H1 (cell line): ENCODE data around the gene GBX1. TPM values are rescaled to one million over a fixed set of nuclear protein-coding genes. Genes with fewer than 3 reads are reported as not detected.

Source experiments
- CTCF ChIA-PET: fragments of 300-600 bp; sonication (Branson Sonifier 250); formaldehyde crosslinking; loops from one replicate; lab custom pipeline; 2021; ENCODE audit not compliant: partially characterized antibody; lab: Charles Lee
- POLR2A ChIA-PET: fragments of 300-600 bp; sonication (Branson Sonifier 250); formaldehyde crosslinking; loops from one replicate; lab custom pipeline; 2021; ENCODE audit warnings: inconsistent platforms; ENCODE audit not compliant: partially characterized antibody; lab: Charles Lee
- DNase-seq, 2 experiments: peaks; one replicate each; pipeline versions ENCODE4 v3.0.0 to v3.0.0-alpha.2; 2010 to 2022; ENCODE audit warnings: low spot score in 2 of 2, low read depth in 1 of 2, mixed read lengths in 1 of 2
- FAIRE-seq: peaks from 2 replicates; lab custom pipeline; 2011; peaks lifted over from hg19 to GRCh38; lab: Jason Lieb, UNC
- H2AFZ ChIP-seq: 2 replicates; pipeline ENCODE4 v1.8.1; 2012; ENCODE audit warnings: low read length, inconsistent platforms
- H2AK5ac ChIP-seq: 2 replicates; pipeline ENCODE4 v1.6.1; 2013; ENCODE audit warnings: low read depth, low read length
- H2BK120ac ChIP-seq: replicated peaks from 2 replicates; pipeline ENCODE3; 2013; ENCODE audit warnings: low read depth, low read length, inconsistent platforms
- H2BK12ac ChIP-seq: 2 replicates; pipeline ENCODE4 v1.6.1; 2013; ENCODE audit warnings: low read depth, low read length
- H2BK15ac ChIP-seq: 2 replicates; pipeline ENCODE4 v1.6.1; 2013; ENCODE audit warnings: low read length
- H2BK20ac ChIP-seq: 2 replicates; pipeline ENCODE4 v1.6.1; 2013; ENCODE audit warnings: low read length
- H2BK5ac ChIP-seq: 2 replicates; pipeline ENCODE4 v1.6.1; 2013; ENCODE audit warnings: low read depth, low read length
- H3K14ac ChIP-seq: 2 replicates; pipeline ENCODE4 v1.6.1; 2013; ENCODE audit warnings: inconsistent platforms; ENCODE audit not compliant: insufficient read length
- H3K18ac ChIP-seq: 2 replicates; pipeline ENCODE4 v1.6.1; 2013; ENCODE audit warnings: low read length; ENCODE audit errors: extremely low read depth
- H3K23ac ChIP-seq: 2 replicates; pipeline ENCODE4 v1.6.1; 2013; ENCODE audit warnings: inconsistent platforms; ENCODE audit not compliant: insufficient read length
- H3K23me2 ChIP-seq: 2 replicates; pipeline ENCODE4 v1.6.1; 2013; ENCODE audit warnings: low read depth, low read length
- H3K27ac ChIP-seq: 2 replicates; pipeline ENCODE4 v1.6.1; 2011; ENCODE audit warnings: low read depth, low read length, inconsistent platforms
- H3K27me3 ChIP-seq, 4 experiments: replicated peaks in 1 of 4; 1 replicate in 1 of 4; 2 replicates in 3 of 4; pipeline versions ENCODE4 v1.6.1 to v1.8.1; 2011 to 2013; ENCODE audit warnings: low read length in 3 of 4, mild to moderate bottlenecking in 3 of 4, inconsistent platforms in 2 of 4, mixed read lengths in 2 of 4, moderate library complexity in 1 of 4; ENCODE audit not compliant: control insufficient read depth in 3 of 4, insufficient read depth in 3 of 4; ENCODE audit errors: extremely low read depth in 1 of 4
- H3K36me3 ChIP-seq, 4 experiments: 2 replicates each; pipeline versions ENCODE4 v1.6.1 to v1.8.1; 2011 to 2013; ENCODE audit warnings: mild to moderate bottlenecking in 4 of 4, low read length in 3 of 4, moderate library complexity in 2 of 4, control low read depth in 1 of 4, inconsistent platforms in 1 of 4; ENCODE audit not compliant: insufficient read depth in 4 of 4, control insufficient read depth in 2 of 4
- H3K4ac ChIP-seq: replicated peaks from 2 replicates; pipeline ENCODE3; 2013; ENCODE audit warnings: low read length, low read depth, mixed read lengths, inconsistent platforms; ENCODE audit not compliant: insufficient read length
- H3K4me1 ChIP-seq, 4 experiments: replicated peaks in 1 of 4; 1 replicate in 1 of 4; 2 replicates in 3 of 4; pipeline versions ENCODE4 v1.6.1 to v1.8.1; 2011 to 2013; ENCODE audit warnings: low read length in 3 of 4, inconsistent platforms in 2 of 4, mixed read lengths in 1 of 4; ENCODE audit not compliant: insufficient read depth in 4 of 4, control insufficient read depth in 3 of 4
- H3K4me2 ChIP-seq, 2 experiments: 2 replicates each; pipeline versions ENCODE4 v1.6.1 to v1.8.1; 2011 to 2013; ENCODE audit warnings: low read depth in 2 of 2, low read length in 2 of 2, control low read depth in 1 of 2, inconsistent platforms in 1 of 2, mild to moderate bottlenecking in 1 of 2; ENCODE audit not compliant: insufficient read depth in 1 of 2
- H3K4me3 ChIP-seq, 4 experiments: fragments of 200-600, 300-600 bp in 1 of 4; sonication (generic), shearing (Covaris generic), sonication (Bioruptor Twin) in 1 of 4; 2 replicates each; pipeline versions ENCODE4 v1.5.1 to v1.8.1; 2011 to 2016; ENCODE audit warnings: low read length in 4 of 4, low read depth in 3 of 4, control low read depth in 2 of 4, inconsistent platforms in 2 of 4, mild to moderate bottlenecking in 2 of 4, mixed read lengths in 1 of 4, moderate library complexity in 1 of 4; ENCODE audit not compliant: insufficient read depth in 2 of 4; ENCODE audit errors: extremely low read depth in 1 of 4
- H3K56ac ChIP-seq: replicated peaks from 2 replicates; pipeline ENCODE3; 2013; ENCODE audit warnings: low read depth, mild to moderate bottlenecking, mixed read lengths, low read length, inconsistent platforms; ENCODE audit not compliant: insufficient read length
- H3K79me1 ChIP-seq: 2 replicates; pipeline ENCODE4 v1.6.1; 2013; ENCODE audit warnings: low read depth, low read length, control low read depth
- H3K79me2 ChIP-seq, 2 experiments: 2 replicates each; pipeline versions ENCODE4 v1.6.1 to v1.8.1; 2012 to 2013; ENCODE audit warnings: low read length in 2 of 2, mild to moderate bottlenecking in 2 of 2, inconsistent platforms in 1 of 2; ENCODE audit not compliant: insufficient read depth in 2 of 2, control insufficient read depth in 1 of 2
- H3K9ac ChIP-seq, 4 experiments: replicated peaks in 1 of 4; 1 replicate in 1 of 4; 2 replicates in 3 of 4; pipeline versions ENCODE4 v1.6.1 to v1.8.1; 2011 to 2013; ENCODE audit warnings: low read depth in 3 of 4, low read length in 3 of 4, control low read depth in 2 of 4, mild to moderate bottlenecking in 2 of 4, moderate library complexity in 2 of 4, inconsistent platforms in 1 of 4; ENCODE audit errors: extremely low read depth in 1 of 4
- H3K9me3 ChIP-seq, 2 experiments: 2 replicates each; pipeline versions ENCODE4 v1.6.1 to v1.8.1; 2012 to 2013; ENCODE audit warnings: mild to moderate bottlenecking in 2 of 2, moderate library complexity in 2 of 2, control low read depth in 1 of 2, inconsistent platforms in 1 of 2, low read depth in 1 of 2, low read length in 1 of 2, mixed read lengths in 1 of 2; ENCODE audit not compliant: insufficient read depth in 2 of 2
- H4K20me1 ChIP-seq, 2 experiments: replicated peaks in 1 of 2; 2 replicates each; pipeline versions ENCODE3 to v1.8.1; 2011 to 2013; ENCODE audit warnings: inconsistent platforms in 2 of 2, low read length in 2 of 2, mild to moderate bottlenecking in 1 of 2; ENCODE audit not compliant: insufficient read depth in 2 of 2, control insufficient read depth in 1 of 2
- H4K5ac ChIP-seq: 2 replicates; pipeline ENCODE4 v1.6.1; 2013; ENCODE audit warnings: low read length, low read depth, mixed read lengths, inconsistent platforms; ENCODE audit not compliant: insufficient read length
- H4K8ac ChIP-seq: 2 replicates; pipeline ENCODE4 v1.8.0; 2013; ENCODE audit warnings: mild to moderate bottlenecking, moderate library complexity, low read length, inconsistent platforms; ENCODE audit not compliant: insufficient read depth; ENCODE audit errors: extremely low read depth
- H4K91ac ChIP-seq: replicated peaks from 2 replicates; pipeline ENCODE3; 2013; ENCODE audit warnings: low read length, mixed read lengths, inconsistent platforms; ENCODE audit not compliant: insufficient read length
- CBX5 ChIP-seq: fragments of 300-800, 300-1000 bp; sonication (generic); IDR thresholded peaks from 2 replicates; pipeline ENCODE4 v1.7.1; 2016; ENCODE audit warnings: antibody characterized with exemption, low read length, low read depth
- CBX8 ChIP-seq: fragments of 300-800, 300-1000 bp; sonication (generic); IDR thresholded peaks from 2 replicates; pipeline ENCODE4 v1.7.1; 2016; ENCODE audit warnings: low read depth, low read length, borderline replicate concordance
- CHD1 ChIP-seq: IDR thresholded peaks from 2 replicates; pipeline ENCODE4 v1.6.1; 2012; ENCODE audit warnings: low read depth, low read length, improper control_type of control experiment
- EGR1 ChIP-seq: IDR thresholded peaks from 2 replicates; pipeline ENCODE4 v1.6.1; 2011; ENCODE audit warnings: low read depth, low read length, borderline replicate concordance
- EZH2 ChIP-seq: fragments of 200-600 bp; sonication (generic); IDR thresholded peaks from 2 replicates; pipeline ENCODE4 v1.7.1; 2012; ENCODE audit warnings: low read depth, mild to moderate bottlenecking, moderate library complexity, low read length, inconsistent platforms; ENCODE audit not compliant: severe bottlenecking
- JUND ChIP-seq: IDR thresholded peaks from 2 replicates; pipeline ENCODE4 v1.6.1; 2011; ENCODE audit warnings: mild to moderate bottlenecking, improper control_type of control experiment, low read length
- MAFK ChIP-seq: IDR thresholded peaks from 2 replicates; pipeline ENCODE4 v1.6.1; 2012; ENCODE audit warnings: low read depth, mild to moderate bottlenecking, improper control_type of control experiment, low read length
- RAD21 ChIP-seq, 2 experiments: IDR thresholded peaks in 1 of 2; conservative IDR thresholded peaks in 1 of 2; 2 replicates each; pipeline ENCODE4 v1.6.1; 2011; ENCODE audit warnings: low read depth in 2 of 2, low read length in 2 of 2, improper control_type of control experiment in 1 of 2, inconsistent platforms in 1 of 2, mild to moderate bottlenecking in 1 of 2, moderate library complexity in 1 of 2
- RXRA ChIP-seq: IDR thresholded peaks from 2 replicates; pipeline ENCODE4 v1.6.1; 2011; ENCODE audit warnings: low read depth, mild to moderate bottlenecking, low read length, moderate library complexity; ENCODE audit not compliant: insufficient read depth
- SP2 ChIP-seq: IDR thresholded peaks from 2 replicates; pipeline ENCODE4 v1.6.1; 2012; ENCODE audit warnings: mild to moderate bottlenecking, low read length, inconsistent platforms
- TAF7 ChIP-seq: optimal IDR thresholded peaks from 2 replicates; pipeline ENCODE3; 2011; ENCODE audit warnings: low read depth, mild to moderate bottlenecking, inconsistent platforms, low read length, moderate library complexity, borderline replicate concordance
- ZNF274 ChIP-seq: IDR thresholded peaks from 2 replicates; pipeline ENCODE4 v1.7.0; 2012; ENCODE audit warnings: low read length, borderline replicate concordance; ENCODE audit errors: extremely low read depth
- WGBS, 2 experiments: shearing (Covaris generic) in 1 of 2; methylation state at CpG; one replicate each; pipeline versions ENCODE4 v1.1.6 to v1.1.7; 2013 to 2015; ENCODE audit warnings: low lambda C conversion rate in 2 of 2, mixed read lengths in 2 of 2, inconsistent platforms in 1 of 2, low coverage in 1 of 2, missing lambda C conversion rate in 1 of 2; ENCODE audit not compliant: insufficient replicate concordance in 2 of 2, insufficient coverage in 1 of 2, insufficient read length in 1 of 2; ENCODE audit errors: extremely low coverage in 1 of 2, missing lambda C conversion rate in 1 of 2; 5-methylcytosine and 5-hydroxymethylcytosine counted together
- polyA plus RNA-seq, 7 experiments: library from polyadenylated mRNA; depleted of rRNA in 3 of 7; stranded (reverse) in 5 of 7; unstranded in 2 of 7; fragments of >200 nt in 5 of 7; fragments of 200-250 nt in 2 of 7; gene quantifications; 1 replicate in 5 of 7; 2 replicates in 1 of 7; 4 replicates in 1 of 7; pipeline versions ENCODE4 v1.2.1 to v1.2.3, GENCODE V29; 2011 to 2013; ENCODE audit warnings: missing spikeins in 2 of 7, mixed read lengths in 2 of 7
- total RNA-seq: library from RNA; stranded (reverse); fragmentation: NEBNext Ultra II Directional; extraction: Animal tissue kit (Norgen Biotek cat#: 25700); gene quantifications from 2 replicates; pipeline ENCODE4 v1.2.1, GENCODE V29; 2021
- TF ChIP-seq, protein P1 (sequence below): IDR thresholded peaks from 2 replicates; pipeline ENCODE4 v1.6.1; 2012; ENCODE audit warnings: inconsistent platforms

The GBX1 gene
- total and polyA plus RNA-seq, 2 of the 8 experiments (the other 6 are each of a cell fraction or from before 2014, with no cell fraction given): not detected

DNA sequence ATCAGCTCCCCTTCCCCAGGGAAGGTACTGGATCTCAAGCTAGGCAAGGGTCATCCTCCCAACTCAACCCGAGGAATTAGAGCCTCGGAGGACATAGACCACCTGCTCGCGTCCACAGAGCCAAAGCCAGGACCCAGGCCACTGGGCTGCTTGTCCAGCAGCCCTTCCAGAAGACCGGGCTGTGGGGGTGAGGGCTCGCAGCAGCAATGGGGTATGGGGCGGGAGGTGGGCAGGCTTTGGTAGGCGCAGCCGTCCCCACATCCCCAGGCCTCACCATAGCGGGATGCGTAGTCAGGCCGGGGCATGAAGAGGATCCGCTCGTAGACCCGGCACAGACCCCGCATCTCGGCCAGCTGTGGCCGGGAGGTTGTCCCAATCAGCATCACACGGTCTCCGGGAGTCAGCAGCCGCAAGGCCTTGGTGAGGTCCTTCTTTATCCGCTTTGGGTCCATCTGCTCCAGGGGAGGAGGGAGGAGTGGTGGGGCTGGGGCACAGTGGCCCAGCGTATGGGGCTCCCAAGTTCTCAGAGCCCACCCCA is 24.6 kb upstream of the GBX1 start:
- no peak overlapping the region for H3K4me3 ChIP-seq
- CTCF ChIA-PET: interaction anchor here (0.8 to 2.0 kb wide), 6 partner anchors 8 to 69 kb away, joined by 3 to 5 read pairs (median 4); no protein-coding TSS in a partner anchor
- FAIRE-seq: no peak
- TF ChIP-seq, protein P1, sequence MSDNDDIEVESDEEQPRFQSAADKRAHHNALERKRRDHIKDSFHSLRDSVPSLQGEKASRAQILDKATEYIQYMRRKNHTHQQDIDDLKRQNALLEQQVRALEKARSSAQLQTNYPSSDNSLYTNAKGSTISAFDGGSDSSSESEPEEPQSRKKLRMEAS: no peak
- TF ChIP-seq TAF7: no peak
- TF ChIP-seq JUND: no peak
- no peak for TF ChIP-seq ZNF274
- no peak for TF ChIP-seq EGR1
- TF ChIP-seq EZH2: no peak
- no peak for TF ChIP-seq SP2
- no peak for TF ChIP-seq CHD1
- TF ChIP-seq CBX5: no peak
- no peak for TF ChIP-seq RXRA
- TF ChIP-seq MAFK: no peak
- TF ChIP-seq RAD21 (IDR thresholded peaks at IDR 0.05 in 1 of 2, conservative IDR thresholded peaks at IDR 0.05 in 1 of 2; ENCODE audit: low read depth in 2 of 2, low read length in 2 of 2): no peak
- no peak for TF ChIP-seq CBX8

More for the DNA sequence above, 24.6 kb upstream of the GBX1 start:
- Histone ChIP-seq H3K14ac (no peak overlapping the region), H2BK5ac (no peak overlapping the region), H3K18ac (no peak overlapping the region), H4K8ac (no peak overlapping the region), H3K23ac (no peak overlapping the region), H4K91ac (no peak overlapping the region), H2AFZ (no peak overlapping the region), H2BK20ac (no peak overlapping the region), H3K4ac (no peak overlapping the region), H3K9me3 (no peaks in the 10 kb centered on the region), H3K36me3 (no peaks in the 10 kb centered on the region), H4K20me1 (no peaks in the 10 kb centered on the region), H3K9ac (no peak overlapping the region), H3K79me2 (no peaks in the 10 kb centered on the region), H3K4me1 (peaks cover 0 to 3% (median 2%) of the 10 kb centered on the region in 4 experiments; a peak in 2 of 7 replicates), H3K23me2 (no peaks in the 10 kb centered on the region), H2BK120ac (no peak overlapping the region), H4K5ac (no peak overlapping the region), H2BK15ac (no peak overlapping the region), H2AK5ac (no peak overlapping the region), H3K4me2 (no peak overlapping the region), H3K27ac (no peak overlapping the region), H3K27me3 (peaks cover 0 to 10% (median 0%) of the 10 kb centered on the region in 4 experiments; a peak in 2 of 7 replicates), H2BK12ac (no peak overlapping the region), H3K56ac (no peak overlapping the region), H3K79me1 (no peaks in the 10 kb centered on the region)
- 90% methylated on average over 23 of the region's 23 CpGs; no CpG with 5 or more reads in 1 of the 2 experiments for WGBS, 2 experiments
- POLR2A ChIA-PET: interaction anchor here (1.3 kb wide), 1 partner anchor 19 kb away, joined by 3 read pairs; the partner anchor contains the start of gene H2BK1
- no peak for DNase-seq
